Fibroblast of skin of back (primary cell): ENCODE measurements around the gene PARD3.

Experiments
- DNase-seq: peaks from one replicate; pipeline ENCODE4 v3.0.0-alpha.2; 2013

Gene PARD3

DNA sequence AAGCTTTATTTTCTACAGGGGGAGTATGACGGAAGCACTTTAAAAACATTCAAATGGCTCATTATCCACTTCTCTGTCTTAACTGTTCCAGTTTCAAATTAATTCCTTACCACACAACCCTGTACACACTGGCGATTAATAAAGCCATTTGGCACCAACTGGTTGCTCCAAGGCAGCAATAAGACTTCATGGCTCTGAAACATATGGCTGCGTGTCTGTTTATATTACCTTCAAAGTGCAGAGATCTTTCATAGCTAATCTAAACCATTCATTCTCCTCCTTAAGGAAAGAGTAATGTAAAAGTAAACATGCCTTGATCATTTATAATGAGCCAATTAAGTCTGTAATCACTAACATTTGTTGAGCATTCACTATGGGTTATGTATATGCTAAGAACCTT is 325.7 kb downstream of the PARD3 start:
- DNase-seq = no peak

DNA sequence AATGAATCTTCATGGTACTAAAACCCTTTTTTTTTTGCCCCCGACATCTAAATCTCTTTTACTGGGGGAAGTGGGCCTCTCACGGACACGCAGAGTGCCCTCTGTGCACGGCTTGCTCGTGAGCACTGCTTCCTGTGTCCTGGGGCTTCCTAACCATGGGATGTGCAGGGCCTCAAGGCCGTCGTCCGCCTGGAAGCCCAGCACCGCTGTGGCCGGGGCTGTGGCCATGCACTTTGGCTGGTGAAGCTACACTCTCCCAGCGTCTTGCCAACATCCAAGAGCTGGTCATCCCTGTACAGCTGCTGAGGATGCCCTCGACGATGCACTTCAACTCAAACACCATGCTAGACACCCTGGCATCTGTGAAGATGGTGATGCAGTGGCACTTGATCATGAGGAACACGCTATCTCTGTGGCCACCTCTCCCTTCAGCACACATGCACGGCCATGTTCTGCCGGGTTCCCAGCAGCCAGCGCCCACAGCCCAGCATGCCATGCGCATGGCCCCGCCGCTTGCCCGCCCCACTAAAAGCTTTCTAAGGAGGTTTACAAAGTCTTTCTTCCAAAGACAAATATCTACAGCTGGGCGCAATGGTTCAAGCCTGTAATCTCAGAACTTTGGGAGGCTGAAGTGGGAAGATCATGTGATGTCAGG is 326.5 kb downstream of the PARD3 start:
- DNase-seq = no peak

DNA sequence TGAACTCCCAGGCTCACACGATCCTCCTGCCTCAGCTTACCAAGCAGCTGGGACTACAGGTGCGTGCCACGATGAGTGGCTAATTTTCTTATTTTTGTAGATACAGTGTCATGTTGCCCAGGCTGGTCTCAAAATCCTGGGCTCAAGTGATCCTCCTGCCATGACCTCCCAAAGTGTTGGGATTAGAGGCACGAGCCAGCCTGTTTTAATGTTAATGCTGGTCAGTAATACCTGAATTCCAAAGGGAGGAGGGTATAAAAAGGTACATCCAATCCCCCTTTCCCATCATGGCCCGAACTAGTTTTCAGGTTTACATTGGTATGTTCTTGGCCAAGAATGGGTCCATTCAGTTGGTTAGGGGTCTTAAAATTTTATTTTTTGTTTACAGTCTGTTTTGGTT is 329.1 kb downstream of the PARD3 start:
- DNase-seq = no peak

DNA sequence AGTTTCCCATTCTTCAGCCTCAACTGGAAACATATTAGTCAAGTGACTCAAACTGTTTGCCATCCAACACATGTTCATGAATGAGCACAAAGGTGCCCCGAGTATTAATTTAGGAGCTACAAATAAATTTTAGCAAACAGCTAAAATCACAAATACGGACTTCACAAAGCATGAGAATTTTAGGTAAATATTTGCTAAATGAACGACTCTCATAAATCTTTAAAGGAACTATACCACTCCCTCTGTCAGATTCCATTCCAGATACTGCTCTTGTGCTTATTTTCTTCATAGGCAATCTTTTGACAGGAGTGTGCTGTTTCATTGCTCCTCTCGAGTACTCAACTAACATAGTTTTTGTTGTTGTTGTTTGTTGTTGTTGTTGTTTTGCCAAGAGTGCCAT is 330.9 kb downstream of the PARD3 start:
- DNase-seq = no peak

DNA sequence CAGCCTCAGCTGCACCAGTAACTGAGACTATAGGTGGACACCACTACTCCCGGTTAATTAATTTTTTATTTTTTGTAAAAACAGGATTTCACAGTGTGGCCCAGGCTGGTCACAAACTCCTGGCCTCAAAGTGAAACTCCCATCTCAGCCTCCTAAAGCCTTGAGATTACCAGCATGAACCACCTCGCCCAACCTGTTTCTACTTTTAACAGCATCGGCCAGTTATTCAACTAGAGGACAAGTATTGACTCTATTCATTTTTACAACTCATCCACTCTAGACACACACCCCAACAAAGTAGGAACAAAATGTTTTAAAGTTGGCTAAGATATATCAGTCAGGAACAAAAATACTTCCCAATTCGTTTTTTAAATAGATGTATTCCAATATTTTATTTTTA is 334.8 kb downstream of the PARD3 start:
- no peak for DNase-seq

DNA sequence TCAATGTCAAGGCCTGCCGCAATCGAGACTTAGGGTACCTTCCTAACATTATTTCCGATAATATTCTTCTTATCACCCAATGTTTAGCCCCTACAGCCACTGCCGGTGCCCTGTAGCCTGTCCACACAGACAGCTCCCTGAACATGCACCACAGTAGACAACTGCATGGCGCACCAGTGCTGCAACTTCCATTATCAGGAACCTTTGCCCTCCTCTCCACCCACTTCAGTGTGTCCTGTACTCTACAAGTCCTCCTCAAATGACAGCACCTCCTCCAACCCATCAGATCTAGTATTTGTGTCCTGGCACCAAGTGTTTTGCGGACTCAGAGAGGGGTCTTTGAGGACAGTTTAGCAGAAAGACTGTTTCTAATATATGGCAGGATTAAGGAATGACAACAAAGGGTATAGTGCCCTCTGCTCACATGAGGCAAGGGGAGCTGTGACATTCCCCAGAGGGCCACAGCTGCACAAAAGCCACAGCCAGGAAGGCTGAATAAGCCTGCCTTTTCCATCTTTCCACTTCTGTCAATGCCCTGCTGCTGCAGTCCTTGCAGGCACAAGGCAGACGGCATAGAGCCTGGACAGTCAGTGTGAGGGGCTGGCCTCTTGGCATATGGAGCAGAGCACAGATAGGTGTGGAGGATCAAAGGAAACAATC is 335.4 kb downstream of the PARD3 start:
- no peak for DNase-seq

DNA sequence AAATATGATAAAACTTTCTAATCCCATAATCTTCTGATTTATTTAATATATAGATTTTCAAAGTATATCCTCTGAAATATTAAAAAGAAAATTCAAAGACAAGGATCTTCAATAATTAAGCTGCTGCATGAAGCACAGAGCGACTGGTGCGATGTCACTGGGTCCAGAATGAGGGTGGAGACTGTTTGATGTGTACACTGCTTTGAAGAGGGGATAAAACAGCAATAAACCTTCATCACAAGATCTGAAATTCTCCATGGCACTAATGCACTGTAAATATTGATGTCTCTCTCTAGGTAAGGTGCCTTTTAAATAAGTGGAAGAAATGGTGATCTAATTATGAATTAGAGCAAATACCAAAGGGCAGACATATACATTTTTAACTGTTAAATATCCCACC is 337.8 kb downstream of the PARD3 start:
- DNase-seq = no peak

DNA sequence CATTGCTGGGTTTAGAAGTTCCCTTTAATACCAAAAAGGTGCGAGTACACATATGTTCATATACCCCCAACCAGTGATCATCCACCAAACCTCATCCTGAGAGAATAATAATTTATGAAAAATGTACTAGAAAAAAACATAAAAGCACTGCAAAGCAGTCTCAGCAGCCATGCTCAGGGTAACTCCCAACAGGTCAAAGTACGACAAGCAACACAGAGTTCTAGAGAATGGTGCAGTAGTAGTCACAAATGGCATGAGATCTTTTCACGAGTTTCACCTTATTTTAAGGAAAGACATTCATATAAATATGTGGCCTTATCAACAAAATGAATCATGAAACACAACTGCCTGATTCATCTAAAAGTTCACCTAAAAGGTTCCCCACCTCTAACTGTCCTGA is 338.5 kb downstream of the PARD3 start:
- DNase-seq = no peak

DNA sequence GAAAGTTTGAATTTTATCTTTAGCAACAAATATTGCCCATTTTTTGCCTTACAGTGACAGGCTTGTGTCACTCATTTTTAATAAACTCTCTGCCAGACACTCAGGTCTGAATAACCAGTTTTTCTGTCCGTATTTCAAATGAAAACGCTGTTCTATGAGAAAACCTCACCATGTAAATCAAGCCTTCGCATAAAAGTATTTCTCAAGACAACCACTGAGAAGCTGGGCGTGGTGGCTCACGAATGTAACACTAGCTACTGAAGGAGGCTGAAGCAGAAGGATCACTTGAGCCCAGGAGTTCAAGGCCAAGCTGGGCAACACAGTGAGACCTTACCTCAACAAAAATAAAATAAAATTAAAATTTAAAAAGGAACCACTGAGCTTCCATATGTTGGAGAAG is 339.3 kb downstream of the PARD3 start:
- DNase-seq = no peak

DNA sequence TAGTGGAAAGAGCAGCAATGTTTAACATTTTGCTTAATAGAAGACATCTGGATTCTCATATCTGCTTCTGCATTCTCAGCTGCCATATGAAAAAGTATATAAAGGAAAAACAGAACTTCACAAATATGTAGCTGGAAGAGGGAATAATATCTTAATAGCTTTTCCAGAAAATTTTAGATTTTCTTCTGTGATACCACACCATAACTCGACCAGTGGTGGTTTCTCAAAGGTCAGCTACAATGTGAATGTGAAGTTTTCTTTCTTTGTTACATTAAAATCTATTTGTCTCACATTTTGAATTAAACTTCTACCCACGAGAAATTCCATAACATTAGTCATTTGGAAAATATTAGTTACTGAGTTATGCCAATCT is 339.8 kb downstream of the PARD3 start:
- peak; percentile 21 for DNase-seq

DNA sequence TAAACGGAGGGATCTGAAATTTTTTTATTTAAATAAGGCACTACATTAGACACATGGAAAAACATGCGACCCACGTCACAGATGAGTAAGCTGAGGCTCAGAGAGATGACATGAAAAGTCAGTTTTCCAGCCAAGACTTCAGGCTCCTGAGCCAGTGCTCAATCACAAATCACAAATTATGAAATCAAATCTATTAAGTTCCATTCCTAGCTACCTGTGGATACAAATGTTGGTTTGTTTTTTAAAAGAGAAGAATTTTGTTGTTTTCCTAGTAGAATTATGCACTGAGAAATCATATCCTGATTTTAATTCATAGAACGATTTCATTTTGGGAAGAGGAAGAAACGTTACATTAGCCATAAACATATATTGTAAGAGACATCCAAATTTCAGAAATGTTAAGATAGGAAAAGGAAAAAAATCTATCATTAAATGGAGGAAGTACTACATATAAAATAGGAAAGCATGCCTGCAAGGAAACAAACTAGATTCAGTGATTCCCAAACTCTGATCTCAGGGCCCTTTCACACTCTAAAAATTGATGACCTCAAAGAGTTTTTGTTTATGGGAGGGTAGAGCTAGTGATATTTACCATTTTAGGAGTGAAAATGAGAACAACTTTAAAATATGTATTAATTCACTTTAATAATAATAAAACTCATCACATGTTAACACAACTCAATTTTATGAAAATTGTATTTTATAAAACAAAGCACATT is 340.4 kb downstream of the PARD3 start:
- DNase-seq = no peak

DNA sequence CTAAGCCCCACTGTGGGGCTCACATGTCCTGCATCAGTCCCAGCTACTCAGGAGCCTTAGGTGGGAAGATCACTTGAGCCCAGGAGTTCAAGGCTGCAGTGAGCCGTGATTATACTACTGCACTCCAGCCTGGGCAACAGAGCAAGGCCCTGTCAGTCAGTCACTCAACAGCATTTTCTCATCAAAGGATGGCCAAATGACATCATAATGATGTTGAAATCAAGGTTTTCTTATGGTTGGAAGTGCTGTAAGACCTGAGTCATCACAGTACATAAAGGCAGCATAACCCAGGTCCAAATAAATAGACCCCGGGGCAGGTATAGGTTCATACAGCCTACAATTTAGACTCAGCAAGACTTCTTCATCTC is 341.1 kb downstream of the PARD3 start:
- DNase-seq = no peak

DNA sequence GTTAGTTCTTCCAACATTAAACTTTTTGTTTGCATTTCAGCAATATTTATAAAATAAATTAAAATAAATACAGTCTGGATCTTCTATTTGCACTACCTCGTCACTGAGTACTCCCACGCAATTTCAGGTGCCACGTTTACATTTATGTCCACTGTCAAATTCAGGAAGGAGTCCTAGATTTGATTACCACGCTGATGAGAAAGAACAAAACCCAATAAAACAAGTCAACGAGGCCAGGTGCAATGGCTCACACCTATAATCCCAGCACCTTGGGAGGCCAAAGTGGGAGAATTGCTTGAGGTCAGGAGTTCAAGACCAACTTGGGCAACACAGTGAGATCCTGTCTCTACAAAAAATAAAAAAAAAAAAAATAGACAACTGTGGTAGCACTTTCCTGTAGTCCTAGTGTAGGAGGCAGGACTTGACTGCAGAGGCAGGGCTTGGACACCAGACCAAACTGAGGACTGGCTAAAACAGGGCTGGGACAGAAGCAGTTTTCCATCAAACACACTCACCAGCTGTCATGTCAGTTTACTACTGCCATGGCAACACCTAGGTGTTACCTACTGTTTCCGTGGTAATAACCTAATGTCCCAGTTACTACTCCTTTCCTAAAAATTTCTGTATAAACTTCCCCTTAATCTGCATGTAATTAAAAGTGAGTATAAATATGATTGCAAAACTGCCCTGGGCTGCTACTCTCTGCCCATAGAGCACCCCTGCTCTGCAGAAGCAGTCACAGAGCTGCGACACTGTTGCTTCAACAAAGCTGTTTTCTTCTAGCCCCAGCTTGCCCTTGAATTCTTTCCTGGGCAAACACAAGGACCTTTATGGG is 341.7 kb downstream of the PARD3 start:
- DNase-seq = no peak

DNA sequence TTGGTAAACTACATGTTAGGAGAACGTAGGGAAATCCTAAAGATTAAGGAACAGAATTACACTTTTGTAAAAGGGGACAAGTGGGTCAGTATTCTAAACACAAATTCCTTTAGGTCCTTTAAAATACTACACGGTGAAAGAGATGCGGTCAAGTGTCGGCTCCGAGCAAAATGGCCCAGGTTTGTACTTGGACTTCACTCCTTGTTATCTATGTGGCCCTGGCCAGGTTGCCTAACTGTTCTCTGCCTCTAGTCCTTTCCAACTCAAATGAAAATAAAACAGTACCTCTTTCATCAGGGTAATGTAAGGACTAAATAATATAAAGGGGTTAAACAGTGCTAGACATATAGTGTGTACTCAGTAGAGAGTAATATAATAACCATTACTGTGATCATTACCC is 344.8 kb downstream of the PARD3 start:
- DNase-seq = no peak

DNA sequence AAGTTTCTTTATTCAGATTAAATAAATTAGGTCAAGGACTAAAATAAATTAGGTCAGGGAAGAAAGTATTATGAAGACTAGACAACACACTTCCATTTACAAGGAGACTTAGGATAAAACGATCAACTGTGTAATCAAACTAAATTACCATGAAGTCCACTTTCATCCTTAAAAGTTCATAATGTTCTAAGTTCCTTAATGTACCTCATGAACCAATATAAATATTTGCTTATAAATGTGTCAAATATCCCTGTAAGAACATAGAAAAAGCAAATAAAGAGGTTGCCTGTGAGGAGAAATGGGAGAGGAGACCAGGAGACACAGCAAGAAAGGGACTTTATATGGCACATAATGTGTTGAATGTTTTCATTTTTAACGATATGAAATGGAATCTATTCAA is 345.6 kb downstream of the PARD3 start:
- no peak for DNase-seq

DNA sequence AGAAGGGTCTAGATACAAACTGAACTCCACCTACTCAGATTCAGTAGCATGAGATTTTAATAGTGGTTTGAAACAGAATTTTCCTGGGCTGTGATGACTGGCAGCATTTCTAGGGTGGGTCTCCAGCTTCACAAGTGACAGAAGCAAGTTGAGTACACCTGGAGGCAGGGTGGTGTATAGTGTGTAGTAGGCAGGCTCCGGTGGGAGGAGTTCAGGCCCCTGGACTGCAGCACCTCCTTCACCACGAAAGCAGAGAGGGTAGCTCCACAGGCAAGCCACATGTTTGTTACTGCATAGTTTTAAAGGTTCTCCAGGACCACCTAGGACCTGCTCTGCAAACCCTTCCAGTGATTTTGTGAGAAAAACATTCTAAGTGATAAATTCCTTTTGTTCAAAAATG is 347.2 kb downstream of the PARD3 start:
- DNase-seq = no peak

DNA sequence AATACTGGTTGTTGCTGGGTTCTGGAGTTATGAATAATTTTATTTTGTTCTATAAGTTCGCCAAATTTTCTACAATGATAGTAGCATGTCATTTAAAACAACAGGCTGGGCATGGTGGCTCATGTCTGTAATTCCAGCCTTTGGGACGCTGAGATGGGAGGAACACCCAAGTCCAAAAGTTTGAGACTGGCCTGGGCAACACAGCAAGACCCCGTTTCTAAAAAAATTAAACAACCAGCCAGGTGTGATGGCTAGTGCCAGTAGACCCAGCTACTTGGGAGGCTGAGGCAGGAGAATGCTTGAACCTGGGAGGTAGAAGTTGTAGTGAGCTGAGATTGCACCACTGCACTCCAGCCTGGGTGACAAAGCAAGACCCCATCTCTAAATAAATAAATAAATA is 347.7 kb downstream of the PARD3 start:
- no peak for DNase-seq

DNA sequence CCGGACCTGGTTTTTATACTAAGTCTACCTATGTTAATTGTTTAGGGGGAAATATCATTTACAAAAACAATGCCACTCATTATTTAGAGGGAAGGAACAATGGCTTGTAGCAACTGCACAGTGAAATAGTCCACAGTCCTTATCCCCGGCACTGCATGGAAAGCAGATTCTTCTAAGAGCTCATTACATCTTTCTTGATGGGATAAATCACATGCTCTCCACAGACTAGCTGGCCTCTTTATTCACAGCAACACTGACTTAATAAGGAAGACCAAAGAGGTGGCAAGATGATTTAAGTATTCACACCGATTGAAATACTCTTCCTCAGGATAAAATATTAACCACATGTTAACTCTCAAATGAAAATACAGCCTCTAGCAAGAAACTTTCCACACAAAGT is 349.4 kb downstream of the PARD3 start:
- no peak for DNase-seq

DNA sequence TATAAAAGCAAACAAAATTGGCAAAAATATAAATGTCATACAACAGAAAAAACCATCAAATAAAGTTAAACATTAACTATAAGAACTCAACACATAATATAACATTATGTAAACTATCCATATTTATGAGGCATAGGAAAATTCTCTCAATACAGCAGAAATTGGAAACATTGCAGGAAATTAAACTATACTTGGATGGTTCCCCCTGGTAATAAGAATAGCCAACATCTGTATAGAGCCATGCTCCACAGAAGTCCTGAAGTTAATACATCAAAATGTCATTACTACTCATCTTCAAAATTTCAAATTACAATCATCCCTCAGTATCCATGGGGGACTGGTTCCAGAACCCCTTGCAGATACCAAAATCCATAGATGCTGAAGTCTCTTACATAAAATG is 350.5 kb downstream of the PARD3 start:
- no peak for DNase-seq

DNA sequence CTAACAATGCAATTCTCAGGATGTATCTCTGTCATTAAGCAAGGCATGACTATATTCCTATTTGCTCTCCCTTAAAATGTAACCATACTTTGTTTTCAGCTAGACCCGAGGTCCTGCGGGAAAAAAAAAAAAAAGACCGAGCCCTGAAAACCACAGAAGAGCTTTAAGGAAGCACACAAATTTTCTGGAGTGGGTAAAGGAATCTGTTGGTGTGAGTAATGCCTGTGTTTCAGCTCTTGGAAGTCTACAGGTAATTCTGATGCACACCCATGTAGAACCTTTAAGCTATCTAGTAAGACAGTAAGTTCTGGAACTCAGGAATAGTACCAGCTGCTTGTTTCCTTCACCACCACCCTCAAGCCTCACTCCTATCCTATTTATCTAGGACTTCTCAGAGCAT is 351.1 kb downstream of the PARD3 start:
- no peak for DNase-seq

DNA sequence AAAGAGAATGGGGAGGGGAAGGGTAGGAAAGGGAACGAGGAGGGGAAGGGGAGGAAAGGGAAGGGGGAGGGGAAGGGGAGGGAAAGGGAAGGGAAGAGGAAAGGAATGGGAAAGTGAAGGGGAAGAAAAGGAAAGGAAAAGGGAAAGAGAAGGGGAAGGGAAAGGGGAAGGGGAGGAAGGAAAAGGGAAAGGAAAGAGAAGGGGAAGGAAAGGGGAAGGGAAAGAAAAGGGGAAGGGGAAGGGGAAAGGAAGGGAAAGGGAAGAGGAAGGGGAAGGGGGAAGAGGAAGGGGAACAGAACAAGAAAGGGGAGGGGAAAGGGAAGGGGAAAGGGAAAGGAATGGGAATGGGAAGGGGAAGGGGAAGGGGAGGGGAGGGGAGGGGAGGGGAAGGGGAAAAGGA is 352.1 kb downstream of the PARD3 start:
- no peak for DNase-seq

DNA sequence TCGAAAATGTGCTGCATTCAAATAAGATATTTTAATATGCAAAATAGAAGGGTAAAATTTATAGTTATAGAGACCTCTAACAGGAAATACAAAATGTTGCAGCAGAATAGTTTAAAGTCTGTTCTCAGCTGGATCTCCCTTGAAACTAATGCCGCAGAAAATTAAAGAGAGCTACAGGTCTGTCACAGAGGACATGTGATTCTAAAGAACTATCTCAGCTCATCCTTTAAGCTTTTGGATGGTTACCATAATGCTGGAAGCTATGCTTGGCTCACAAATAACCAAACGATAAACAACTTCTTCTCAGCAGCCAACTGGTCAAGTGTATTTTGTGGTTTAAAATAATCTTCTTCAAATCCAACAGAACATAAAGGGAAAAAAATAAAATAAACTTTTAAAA is 353.0 kb downstream of the PARD3 start:
- no peak for DNase-seq

DNA sequence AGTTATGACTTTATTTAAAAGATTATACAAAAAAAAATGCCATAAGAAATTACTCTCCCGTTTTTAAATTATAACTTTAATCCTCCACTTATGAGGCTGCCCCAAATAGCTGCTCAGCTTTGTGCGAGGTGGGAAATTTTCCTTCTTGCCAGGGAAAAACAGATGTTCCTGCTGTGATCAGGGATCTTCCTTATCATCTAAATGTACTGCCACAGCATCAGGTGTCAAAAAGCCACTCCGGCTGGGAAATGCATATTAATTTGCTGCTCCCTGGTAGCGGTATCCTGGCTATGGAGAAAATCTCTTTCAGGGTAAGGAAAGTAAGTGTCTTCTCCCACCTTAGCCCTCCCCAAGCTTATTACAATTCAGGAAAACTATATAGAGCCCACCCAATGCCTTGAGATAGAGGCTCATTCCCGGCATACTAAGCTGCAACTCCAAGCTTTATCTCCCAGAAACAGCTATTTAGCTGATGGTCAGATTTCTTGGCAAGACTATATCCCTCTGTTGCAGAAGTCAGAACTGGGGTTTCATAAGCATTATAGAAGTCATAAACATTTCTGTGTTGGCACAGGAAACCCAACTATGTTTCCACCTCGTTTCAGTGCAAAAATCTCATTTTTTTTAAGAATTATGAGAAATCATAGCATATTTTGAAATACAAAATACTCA is 360.4 kb downstream of the PARD3 start:
- DNase-seq = no peak
